ENCODE data around the gene COPE. TPM values are rescaled to one million over a fixed set of nuclear protein-coding genes. Genes with fewer than 3 reads are reported as not detected.
"Not testable (repeated sequence)": the region's sequence is repeated elsewhere in the genome, so short reads cannot be mapped to it uniquely, and the experiment has no call there.

Gene COPE
- total and polyA plus RNA-seq, 7 donors: 130 to 346 (median 198) TPM

DNA sequence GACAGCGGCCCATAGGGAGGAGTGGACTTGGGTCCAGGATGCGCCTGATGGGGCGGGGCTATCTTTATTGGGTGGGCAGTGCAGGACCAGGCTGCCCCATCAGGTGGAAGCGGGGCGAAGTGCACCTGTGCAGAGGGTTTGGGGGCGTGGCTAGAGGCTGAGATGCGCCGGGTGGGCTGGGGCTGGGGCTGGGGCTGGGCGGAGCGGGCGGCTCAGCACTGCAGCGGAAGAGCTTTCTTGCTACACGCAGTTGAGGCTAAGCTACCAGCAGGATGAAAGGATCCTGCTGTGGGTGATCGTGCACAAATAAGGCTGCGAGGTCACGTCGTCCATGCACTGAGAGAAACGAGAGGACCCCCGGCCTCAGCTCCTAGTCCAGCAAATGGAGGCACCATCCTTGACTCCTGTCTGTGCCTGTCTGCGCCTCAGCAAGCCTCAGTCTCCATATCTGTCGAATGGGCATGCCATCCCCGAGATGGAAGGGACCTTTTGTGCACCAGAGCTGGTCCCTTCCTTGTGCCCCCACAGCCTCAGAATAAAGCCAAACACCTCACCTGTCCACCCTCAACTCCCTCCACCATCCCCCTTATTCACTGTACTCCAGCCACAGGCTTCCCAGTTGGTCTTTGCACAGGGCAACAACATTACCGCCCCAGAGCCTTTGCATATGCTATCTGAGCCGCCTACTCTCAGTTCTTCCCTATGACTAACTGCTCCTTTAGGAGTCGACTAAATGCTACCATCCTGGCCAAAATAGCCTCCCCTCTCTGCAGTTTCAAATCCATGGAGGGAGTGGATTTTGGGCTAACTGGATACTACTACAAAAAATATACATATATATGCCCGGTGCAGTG, 42.8 kb upstream of the COPE start:
- no peaks in the 10 kb centered on the region for H3K36me3 ChIP-seq
- H3K4me1 ChIP-seq: no peaks in the 10 kb centered on the region
- no peaks in the 10 kb centered on the region for H3K9me3 ChIP-seq
- no peak overlapping the region for H3K4me3 ChIP-seq
- WGBS, 2 donors: 25 to 28% methylated on average over 26 of the region's 26 CpGs
- intact Hi-C loops (cut with DNase I): no loop called here
- DNase-seq: no peak
- H3K27me3 ChIP-seq: peaks cover 0 to 18% (median 9%) of the 10 kb centered on the region in 3 donors
- TF ChIP-seq EP300 (IDR thresholded peaks at IDR 0.05) (no peak), POLR2A (IDR thresholded peaks at IDR 0.05) (no peak), POLR2AphosphoS5 (IDR thresholded peaks at IDR 0.05) (no peak)
- TF ChIP-seq, protein P1, sequence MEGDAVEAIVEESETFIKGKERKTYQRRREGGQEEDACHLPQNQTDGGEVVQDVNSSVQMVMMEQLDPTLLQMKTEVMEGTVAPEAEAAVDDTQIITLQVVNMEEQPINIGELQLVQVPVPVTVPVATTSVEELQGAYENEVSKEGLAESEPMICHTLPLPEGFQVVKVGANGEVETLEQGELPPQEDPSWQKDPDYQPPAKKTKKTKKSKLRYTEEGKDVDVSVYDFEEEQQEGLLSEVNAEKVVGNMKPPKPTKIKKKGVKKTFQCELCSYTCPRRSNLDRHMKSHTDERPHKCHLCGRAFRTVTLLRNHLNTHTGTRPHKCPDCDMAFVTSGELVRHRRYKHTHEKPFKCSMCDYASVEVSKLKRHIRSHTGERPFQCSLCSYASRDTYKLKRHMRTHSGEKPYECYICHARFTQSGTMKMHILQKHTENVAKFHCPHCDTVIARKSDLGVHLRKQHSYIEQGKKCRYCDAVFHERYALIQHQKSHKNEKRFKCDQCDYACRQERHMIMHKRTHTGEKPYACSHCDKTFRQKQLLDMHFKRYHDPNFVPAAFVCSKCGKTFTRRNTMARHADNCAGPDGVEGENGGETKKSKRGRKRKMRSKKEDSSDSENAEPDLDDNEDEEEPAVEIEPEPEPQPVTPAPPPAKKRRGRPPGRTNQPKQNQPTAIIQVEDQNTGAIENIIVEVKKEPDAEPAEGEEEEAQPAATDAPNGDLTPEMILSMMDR (IDR thresholded peaks at IDR 0.05): no peak
- H3K27ac ChIP-seq: no peak overlapping the region

DNA sequence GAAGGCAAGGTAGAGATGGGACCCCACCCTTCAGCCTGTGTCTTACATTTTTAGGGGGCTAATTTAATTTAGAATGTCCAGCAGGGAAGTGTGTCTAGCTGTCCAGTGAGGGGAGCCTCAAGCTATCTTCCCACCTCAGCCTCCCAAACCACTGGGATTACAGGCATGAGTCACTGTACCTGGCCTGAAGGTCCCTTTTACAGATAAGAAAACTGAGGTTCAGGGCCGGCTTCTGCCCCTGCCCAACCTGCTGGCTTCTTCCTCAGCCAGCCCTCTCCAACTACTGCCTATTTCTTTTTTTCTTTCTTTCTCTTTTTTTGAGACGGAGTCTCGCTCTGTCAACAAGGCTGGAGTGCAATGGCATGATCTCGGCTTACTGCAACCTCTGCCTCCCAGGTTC, 41.2 kb upstream of the COPE start:
- Histone ChIP-seq H3K27ac (no peak overlapping the region), H3K9me3 (no peaks in the 10 kb centered on the region), H3K4me1 (no peaks in the 10 kb centered on the region), H3K36me3 (no peaks in the 10 kb centered on the region), H3K4me3 (no peak overlapping the region), H3K27me3 (peaks cover 0 to 18% (median 9%) of the 10 kb centered on the region in 3 donors)
- intact Hi-C loops (cut with DNase I): no loop called here
- 76 to 88% methylated on average over 4 of the region's 4 CpGs for WGBS, 2 donors
- no peak for DNase-seq
- no peak for TF ChIP-seq POLR2AphosphoS5 (IDR thresholded peaks at IDR 0.05)
- TF ChIP-seq, protein P1 (IDR thresholded peaks at IDR 0.05): no peak
- TF ChIP-seq POLR2A (IDR thresholded peaks at IDR 0.05): no peak

DNA sequence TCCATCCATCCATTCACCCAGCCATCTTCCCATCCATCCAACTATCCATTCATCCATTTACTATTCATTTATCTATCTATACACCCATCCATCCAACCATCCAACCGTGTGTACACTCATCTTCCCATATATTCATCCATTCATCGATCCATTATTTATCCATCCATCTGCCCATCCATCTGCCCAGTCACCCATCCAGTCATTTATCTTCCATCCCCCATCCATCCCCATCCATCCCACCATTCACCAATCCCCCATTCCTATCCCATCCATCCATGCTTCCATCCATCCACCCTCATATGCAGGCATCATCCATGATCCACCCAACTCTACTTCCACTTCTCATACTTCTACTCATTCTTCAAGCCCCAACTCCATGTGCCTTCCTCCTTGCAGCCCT, 35.9 kb upstream of the COPE start:
- TF ChIP-seq, protein P1 (IDR thresholded peaks at IDR 0.05): no peak
- TF ChIP-seq POLR2AphosphoS5 (IDR thresholded peaks at IDR 0.05): no peak
- no peak for TF ChIP-seq EP300 (IDR thresholded peaks at IDR 0.05)
- no peak for TF ChIP-seq POLR2A (IDR thresholded peaks at IDR 0.05)
- Histone ChIP-seq H3K27ac (no peak overlapping the region), H3K4me1 (no peaks in the 10 kb centered on the region), H3K9me3 (no peaks in the 10 kb centered on the region), H3K4me3 (no peak overlapping the region), H3K36me3 (no peaks in the 10 kb centered on the region), H3K27me3 (no peaks in the 10 kb centered on the region)
- no peak for DNase-seq
- intact Hi-C loops (cut with DNase I): no loop called here
- 93 to 94% methylated on average over 2 of the region's 2 CpGs for WGBS, 2 donors

- no peak for DNase-seq
- intact Hi-C loops (cut with DNase I): no loop called here
- H3K27me3 ChIP-seq: no peaks in the 10 kb centered on the region
- WGBS, 2 donors: 90 to 93% methylated on average over 3 of the region's 3 CpGs
- H3K36me3 ChIP-seq: no peaks in the 10 kb centered on the region
- H3K4me1 ChIP-seq: no peaks in the 10 kb centered on the region
- TF ChIP-seq POLR2A (IDR thresholded peaks at IDR 0.05) (no peak), POLR2AphosphoS5 (IDR thresholded peaks at IDR 0.05) (no peak), EP300 (IDR thresholded peaks at IDR 0.05) (no peak)
- TF ChIP-seq, protein P1 (IDR thresholded peaks at IDR 0.05): no peak
- no peak overlapping the region for H3K4me3 ChIP-seq
- H3K27ac ChIP-seq: no peak overlapping the region
- H3K9me3 ChIP-seq: no peaks in the 10 kb centered on the region
These were observed 34.9 kb upstream of the COPE start for GRCh38 chr19:18954094-18954493.

- intact Hi-C loops (cut with DNase I): not testable (repeated sequence)
- WGBS, 2 donors: 59 to 64% methylated on average over 17 of the region's 17 CpGs
These were observed 33.3 kb upstream of the COPE start for GRCh38 chr19:18952364-18953003.

More at GRCh38 chr19:18952364-18953003, 33.3 kb upstream of the COPE start:
- not testable (repeated sequence) for H3K27ac ChIP-seq, H3K9me3 ChIP-seq, H3K4me3 ChIP-seq, DNase-seq, H3K27me3 ChIP-seq, H3K36me3 ChIP-seq, H3K4me1 ChIP-seq
